Neural cell (in vitro differentiated cells): ENCODE data around the gene ROR2. TPM values are rescaled to one million over a fixed set of nuclear protein-coding genes. Genes with fewer than 3 reads are reported as not detected.

ENCODE experiments used
- H2AFZ ChIP-seq: fragments of 200-600, 300-800 bp; sonication (generic), shearing (Covaris generic); 2 replicates; pipeline ENCODE4 v1.6.0; 2014; ENCODE audit warnings: low read depth, mild to moderate bottlenecking, antibody characterized with exemption, low read length, moderate library complexity
- H3F3A ChIP-seq: fragments of 200-600 bp; shearing (Covaris generic); 2 replicates; pipeline ENCODE4 v1.6.1; 2016; ENCODE audit warnings: mild to moderate bottlenecking, moderate library complexity, mixed read lengths, antibody characterized with exemption, low read length; ENCODE audit not compliant: insufficient read depth, poor library complexity, severe bottlenecking
- H3K27ac ChIP-seq: fragments of 200-600, 300-800 bp; sonication (generic), shearing (Covaris generic); 2 replicates; pipeline ENCODE4 v1.5.1; 2014; ENCODE audit warnings: mild to moderate bottlenecking, low read length, moderate library complexity
- H3K27me3 ChIP-seq: fragments of 300-800, 200-600 bp; sonication (generic), shearing (Covaris generic); 2 replicates; pipeline ENCODE4 v1.6.0; 2014; ENCODE audit warnings: mild to moderate bottlenecking, low read depth, low read length, moderate library complexity; ENCODE audit not compliant: insufficient read depth
- H3K36me3 ChIP-seq: fragments of 300-800, 200-600 bp; sonication (generic), shearing (Covaris generic); 2 replicates; pipeline ENCODE4 v1.5.1; 2014; ENCODE audit warnings: mild to moderate bottlenecking, antibody characterized with exemption, low read length, moderate library complexity; ENCODE audit not compliant: insufficient read depth
- H3K4me2 ChIP-seq: fragments of 300-800, 200-600 bp; sonication (generic), shearing (Covaris generic); 2 replicates; pipeline ENCODE4 v1.6.0; 2014; ENCODE audit warnings: mild to moderate bottlenecking, low read length
- H3K4me3 ChIP-seq: fragments of 300-800, 200-600 bp; sonication (generic), shearing (Covaris generic); 2 replicates; pipeline ENCODE4 v1.5.1; 2014; ENCODE audit warnings: mild to moderate bottlenecking, low read length, moderate library complexity
- H3K79me2 ChIP-seq: fragments of 200-600 bp; shearing (Covaris generic); replicated peaks from 2 replicates; pipeline ENCODE4 v1.6.0; 2014; ENCODE audit warnings: mild to moderate bottlenecking, low read length, moderate library complexity; ENCODE audit not compliant: insufficient read depth
- H3K9ac ChIP-seq: fragments of 300-800, 200-600 bp; sonication (generic), shearing (Covaris generic); 2 replicates; pipeline ENCODE4 v1.6.1; 2016; ENCODE audit warnings: mild to moderate bottlenecking, low read length, mixed read lengths
- H3K9me2 ChIP-seq: fragments of 200-600 bp; shearing (Covaris generic); 2 replicates; pipeline ENCODE4 v1.6.1; 2016; ENCODE audit warnings: mild to moderate bottlenecking, low read length, mixed read lengths; ENCODE audit not compliant: insufficient read depth
- H3K9me3 ChIP-seq: fragments of 200-600, 300-800 bp; sonication (generic), shearing (Covaris generic); 2 replicates; pipeline ENCODE4 v1.6.1; 2016; ENCODE audit warnings: mild to moderate bottlenecking, mixed run types, low read length, moderate library complexity, mixed read lengths
- H4K20me1 ChIP-seq: fragments of 200-600 bp; shearing (Covaris generic); 2 replicates; pipeline ENCODE4 v1.6.1; 2016; ENCODE audit warnings: mild to moderate bottlenecking, mixed run types; ENCODE audit not compliant: insufficient read depth
- CTCF ChIP-seq: fragments of 450-650 bp; IDR thresholded peaks from 2 replicates; pipeline ENCODE4 v1.5.1; 2014; ENCODE audit warnings: antibody characterized with exemption, mild to moderate bottlenecking, moderate library complexity; ENCODE audit not compliant: poor library complexity, severe bottlenecking
- EP300 ChIP-seq: fragments of 450-650 bp; conservative IDR thresholded peaks from 2 replicates; pipeline ENCODE4 v1.6.1; 2014; ENCODE audit warnings: antibody characterized with exemption, mild to moderate bottlenecking, moderate library complexity; ENCODE audit not compliant: poor library complexity, severe bottlenecking
- EZH2 ChIP-seq: fragments of 200-600, 300-800 bp; shearing (Covaris generic), sonication (generic); IDR thresholded peaks from 2 replicates; pipeline ENCODE4 v1.6.1; 2014; ENCODE audit warnings: antibody characterized with exemption, low read length, borderline replicate concordance, mild to moderate bottlenecking; ENCODE audit not compliant: insufficient read depth, poor library complexity, severe bottlenecking
- MXI1 ChIP-seq: fragments of 450-650 bp; conservative IDR thresholded peaks from 2 replicates; pipeline ENCODE4 v1.6.1; 2014; ENCODE audit warnings: antibody characterized with exemption, mild to moderate bottlenecking; ENCODE audit not compliant: poor library complexity, severe bottlenecking
- POLR2AphosphoS5 ChIP-seq: IDR thresholded peaks from 2 replicates; pipeline ENCODE4 v1.6.1; 2012
- RAD21 ChIP-seq: fragments of 450-650 bp; conservative IDR thresholded peaks from 2 replicates; pipeline ENCODE4 v1.6.1; 2014; ENCODE audit warnings: antibody characterized with exemption, mild to moderate bottlenecking, moderate library complexity
- REST ChIP-seq: IDR thresholded peaks from 2 replicates; pipeline ENCODE4 v1.6.1; 2012; ENCODE audit warnings: borderline replicate concordance
- SMC3 ChIP-seq: fragments of 450-650 bp; conservative IDR thresholded peaks from 2 replicates; pipeline ENCODE4 v1.6.1; 2014; ENCODE audit warnings: antibody characterized with exemption, mild to moderate bottlenecking, moderate library complexity; ENCODE audit not compliant: poor library complexity
- TAF1 ChIP-seq: IDR thresholded peaks from 2 replicates; pipeline ENCODE4 v1.6.1; 2012; ENCODE audit warnings: low read depth
- polyA plus RNA-seq: library from polyadenylated mRNA; depleted of rRNA; stranded (reverse); fragments of >200 nt; gene quantifications from 2 replicates; pipeline ENCODE4 v1.2.3, GENCODE V29; 2014

ROR2 gene
- polyA plus RNA-seq, 1 donor from 2014 or later, result 0.33 TPM

- Histone ChIP-seq H3K27ac (no peak overlapping the region), H3K27me3 (no peaks in the 10 kb centered on the region), H3K79me2 (no peaks in the 10 kb centered on the region), H3K4me2 (no peak overlapping the region), H2AFZ (no peak overlapping the region), H3K9ac (no peak overlapping the region), H3K9me3 (no peaks in the 10 kb centered on the region), H3K4me3 (no peak overlapping the region), H3F3A (no peaks in the 10 kb centered on the region), H3K9me2 (no peaks in the 10 kb centered on the region), H3K36me3 (no peaks in the 10 kb centered on the region), H4K20me1 (no peaks in the 10 kb centered on the region)
- TF ChIP-seq SMC3, result no peak
- TF ChIP-seq RAD21, result no peak
- no peak for TF ChIP-seq TAF1
- TF ChIP-seq REST, result no peak
- TF ChIP-seq EP300, result no peak
Measured at GRCh38 chr9:91836515-91836914, 113.5 kb downstream of the ROR2 start.

GRCh38 chr9:91835632-91836031 lies 114.4 kb downstream of the ROR2 start:
- Histone ChIP-seq H3K4me3 (no peak overlapping the region), H3K4me2 (no peak overlapping the region), H4K20me1 (no peaks in the 10 kb centered on the region), H2AFZ (no peak overlapping the region), H3K9me3 (no peaks in the 10 kb centered on the region), H3K9ac (no peak overlapping the region), H3K27me3 (no peaks in the 10 kb centered on the region), H3K9me2 (no peaks in the 10 kb centered on the region), H3F3A (no peaks in the 10 kb centered on the region), H3K79me2 (no peaks in the 10 kb centered on the region), H3K36me3 (no peaks in the 10 kb centered on the region), H3K27ac (no peak overlapping the region)
- TF ChIP-seq POLR2AphosphoS5 (no peak), CTCF (no peak), EP300 (no peak), TAF1 (no peak), MXI1 (no peak), SMC3 (no peak), EZH2 (no peak), REST (no peak), RAD21 (no peak)
